UCSD-AML1 (cell line): ENCODE results near the gene RNF31.

Experiments
- DNase-seq: peaks from one replicate; lab custom pipeline; 2025; ENCODE audit not compliant: unreplicated experiment; lab: John Stamatoyannopoulos, UW

Gene RNF31

GRCh38 chr14:24159777-24160498 is 12.6 kb downstream of the RNF31 start:
- DNase-seq, result no peak

GRCh38 chr14:24160499-24160849 is 13.2 kb downstream of the RNF31 start:
- no peak for DNase-seq

- peak; percentile 97 for DNase-seq
Observed at GRCh38 chr14:24160850-24161804, 13.8 kb downstream of the RNF31 start, which contains the start of gene IRF9. TSS of gene IRF9 (plus strand) at chr14:24161265. CDS start at chr14:24162145, 880 bp downstream.

GRCh38 chr14:24162093-24162492 is 14.8 kb downstream of the RNF31 start:
- DNase-seq, result no peak

GRCh38 chr14:24164518-24164991 is 17.3 kb downstream of the RNF31 start:
- DNase-seq, result no peak

- no peak for DNase-seq
Observed at GRCh38 chr14:24165785-24166184, 18.5 kb downstream of the RNF31 start.

- peak; percentile 26 for DNase-seq
Observed at GRCh38 chr14:24167469-24168114, 20.3 kb downstream of the RNF31 start.

GRCh38 chr14:24171422-24172260 is 24.3 kb downstream of the RNF31 start, which contains the start of gene REC8:
TSS of gene REC8 (plus strand) at chr14:24172080. CDS start at chr14:24172553, 473 bp downstream.
- DNase-seq, result no peak

GRCh38 chr14:24172261-24172860 is 25.1 kb downstream of the RNF31 start:
- no peak for DNase-seq

GRCh38 chr14:24172871-24173281 is 25.6 kb downstream of the RNF31 start:
- no peak for DNase-seq

GRCh38 chr14:24176599-24176998 is 29.3 kb downstream of the RNF31 start:
- DNase-seq, result no peak

GRCh38 chr14:24177041-24177825 is 29.9 kb downstream of the RNF31 start:
- DNase-seq, result no peak

GRCh38 chr14:24177891-24178290 is 30.6 kb downstream of the RNF31 start:
- no peak for DNase-seq

GRCh38 chr14:24178399-24179178 is 31.3 kb downstream of the RNF31 start:
- no peak for DNase-seq

- no peak for DNase-seq
Observed at GRCh38 chr14:24179294-24179960, 32.1 kb downstream of the RNF31 start.

GRCh38 chr14:24179961-24180796 is 32.9 kb downstream of the RNF31 start:
- no peak for DNase-seq
